SIG-M5 (cell line): ENCODE measurements around the gene KRTAP5-2.

Experiments
- DNase-seq: peaks from one replicate; lab custom pipeline; 2025; lab: John Stamatoyannopoulos, UW

KRTAP5-2 gene

GRCh38 chr11:1567052-1567720 lies 30.9 kb downstream of the KRTAP5-2 start:
- no peak for DNase-seq

DNA sequence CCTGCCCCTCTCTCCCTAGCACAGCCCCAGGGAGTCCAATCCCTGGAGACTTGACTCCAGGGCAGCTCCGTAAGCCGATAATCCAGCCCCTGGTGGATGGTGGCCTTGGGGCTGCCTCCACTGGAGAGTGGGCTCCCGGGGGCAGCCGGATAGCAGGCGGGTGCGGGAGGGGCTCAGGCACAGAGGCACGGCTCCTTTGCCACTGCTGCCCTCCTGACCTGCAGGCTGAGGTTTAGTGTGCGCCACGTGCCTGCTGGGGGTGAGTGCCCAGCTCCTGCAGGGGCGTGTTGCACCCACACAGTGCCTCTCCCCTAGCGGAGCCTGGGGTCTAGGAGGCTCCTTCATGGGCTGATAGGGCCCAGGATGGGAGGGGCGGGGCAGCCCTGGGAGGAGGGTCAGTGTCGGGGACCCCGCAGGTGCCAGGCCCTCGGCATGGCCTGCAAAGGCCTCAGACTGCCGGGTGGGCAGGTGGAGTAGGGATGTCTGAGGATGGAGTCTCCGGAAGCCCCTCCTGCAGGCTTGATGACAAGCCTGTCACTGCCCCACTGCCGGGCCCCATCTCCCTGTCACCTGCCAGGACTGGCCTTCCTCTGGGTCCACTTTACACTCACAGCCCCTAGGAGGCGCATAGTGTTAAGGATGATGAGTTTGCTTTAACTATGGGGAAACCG lies 31.6 kb downstream of the KRTAP5-2 start:
- DNase-seq = no peak

GRCh38 chr11:1565904-1566247 lies 32.2 kb downstream of the KRTAP5-2 start:
- no peak for DNase-seq

DNA sequence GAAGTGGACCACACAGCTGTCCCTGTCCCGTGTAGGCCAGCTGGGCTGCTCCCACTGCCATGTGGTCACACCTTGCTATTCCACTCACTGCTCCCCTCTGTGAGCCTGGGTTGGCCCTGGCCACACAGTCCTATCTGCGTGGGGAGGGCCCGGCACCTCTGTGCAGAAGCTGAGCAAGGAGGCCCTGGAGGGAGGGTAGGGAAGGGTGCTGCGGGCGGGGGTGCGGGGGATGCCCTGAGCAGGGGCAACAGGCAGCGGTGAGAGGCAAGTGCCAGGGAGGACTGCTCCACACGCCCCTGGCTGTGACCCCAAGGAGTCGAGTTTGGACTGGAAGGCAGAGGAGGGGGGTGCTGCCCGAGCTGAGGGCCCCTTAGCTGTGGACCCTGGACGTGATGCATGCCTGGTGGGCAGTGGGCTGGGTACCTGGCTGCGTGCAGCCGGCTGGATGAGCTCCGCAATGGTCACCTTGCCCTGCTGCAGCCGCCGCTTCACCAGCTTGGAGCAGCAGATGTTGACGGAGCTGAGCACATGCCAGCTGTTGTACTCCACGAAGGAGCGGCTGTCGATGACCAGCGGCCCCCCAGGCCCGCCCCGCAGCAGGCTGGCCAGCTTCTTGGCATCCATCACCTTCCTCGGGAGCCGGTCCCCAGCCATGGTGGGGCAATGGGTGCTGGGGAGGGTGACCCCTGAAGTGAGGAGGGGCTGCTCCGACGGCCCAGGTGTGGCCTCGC lies 32.8 kb downstream of the KRTAP5-2 start:
- no peak for DNase-seq

GRCh38 chr11:1564535-1565172 lies 33.4 kb downstream of the KRTAP5-2 start:
- DNase-seq = no peak

DNA sequence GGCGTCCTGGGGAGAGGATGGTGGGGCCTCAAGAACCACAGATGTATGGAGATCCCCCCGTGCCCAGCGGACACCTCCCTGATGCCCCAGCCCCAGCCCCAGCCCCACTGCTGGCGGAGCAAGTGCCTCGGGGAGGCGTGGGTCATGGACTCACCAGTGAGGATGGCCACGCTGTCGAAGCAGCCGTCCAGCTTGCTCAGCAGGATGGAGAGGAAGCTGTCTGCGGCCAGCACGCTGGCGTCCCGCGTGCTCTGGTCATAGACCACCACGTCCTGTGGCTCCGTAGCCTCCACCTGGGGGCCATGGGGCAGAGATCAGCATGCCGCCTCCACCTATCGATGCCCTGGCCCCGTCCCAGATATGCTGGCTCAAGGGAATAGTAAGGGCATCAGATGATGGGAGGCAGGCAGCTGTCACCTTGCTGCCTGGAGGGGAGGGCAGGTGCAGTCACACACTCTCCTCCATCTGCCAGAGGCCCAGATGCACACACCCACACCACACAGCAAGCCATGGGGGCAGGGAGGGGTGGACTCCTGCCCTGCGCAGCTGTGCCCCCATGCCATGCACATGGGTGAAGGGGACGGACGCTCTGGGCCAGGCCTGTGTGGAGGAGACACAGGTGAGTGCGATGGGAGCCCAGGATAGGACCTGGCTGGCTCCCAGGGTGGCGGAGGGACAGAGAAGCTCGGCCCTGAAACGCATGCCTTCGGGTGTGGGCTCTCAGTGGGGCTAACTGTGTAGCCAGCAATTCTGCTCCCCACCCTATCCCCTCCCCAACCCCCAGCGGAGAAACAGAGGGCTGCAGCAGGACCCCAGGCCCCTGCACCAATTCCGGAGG lies 34.2 kb downstream of the KRTAP5-2 start:
- DNase-seq = no peak

DNA sequence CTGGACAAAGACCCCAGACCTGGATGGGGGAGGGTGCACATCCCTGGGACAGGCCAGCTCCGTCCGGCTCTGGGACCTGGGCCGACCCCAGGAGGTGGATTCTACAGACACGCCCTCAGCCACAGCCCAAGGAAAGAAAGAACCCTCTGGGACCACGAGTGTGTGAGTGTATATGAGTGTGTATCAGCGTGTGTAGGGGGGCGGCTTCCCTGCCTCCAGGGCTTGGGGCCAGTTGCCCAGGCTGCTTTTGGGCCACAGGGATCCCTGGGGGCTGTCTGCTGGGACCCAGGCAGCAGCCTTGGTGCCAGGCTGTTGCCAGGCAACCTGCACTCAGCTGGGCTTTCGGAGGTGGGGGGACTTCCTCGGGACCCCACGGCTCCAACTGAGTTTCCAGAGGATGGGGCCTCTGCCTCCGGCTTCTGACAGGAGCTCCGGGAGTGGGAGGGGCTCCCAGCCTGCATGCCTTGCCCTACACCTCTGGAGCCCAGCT lies 34.9 kb downstream of the KRTAP5-2 start:
- no peak for DNase-seq

DNA sequence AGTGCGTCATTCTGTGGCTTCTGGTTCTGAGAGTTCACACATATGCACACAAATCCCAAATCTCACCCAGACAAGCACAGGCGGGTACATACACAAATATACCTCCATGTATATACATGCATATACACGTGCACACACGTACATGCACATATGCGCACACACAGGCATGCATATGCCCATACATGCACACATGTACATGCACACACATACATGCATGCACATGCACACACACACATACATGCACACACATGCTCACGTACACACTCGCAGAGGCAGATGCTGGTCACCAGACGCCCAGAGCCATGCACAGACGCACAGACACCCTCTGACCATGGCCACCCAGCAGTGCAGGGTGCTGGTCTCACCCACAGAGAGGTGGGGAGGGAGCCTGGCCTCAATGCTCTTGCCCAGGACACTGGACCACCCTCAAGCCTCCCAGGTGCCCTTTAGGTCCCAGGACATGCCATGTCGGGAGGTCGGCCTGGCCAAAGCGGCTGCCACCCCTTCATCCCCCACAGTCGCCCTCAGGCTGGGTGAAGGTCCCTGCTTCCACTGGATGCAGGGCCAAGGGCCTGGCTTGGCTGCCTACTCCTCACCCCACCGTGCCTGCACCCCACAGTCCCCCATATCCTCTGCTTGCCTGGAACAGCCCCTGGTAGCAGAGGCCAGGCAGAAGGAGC lies 35.5 kb downstream of the KRTAP5-2 start:
- no peak for DNase-seq

DNA sequence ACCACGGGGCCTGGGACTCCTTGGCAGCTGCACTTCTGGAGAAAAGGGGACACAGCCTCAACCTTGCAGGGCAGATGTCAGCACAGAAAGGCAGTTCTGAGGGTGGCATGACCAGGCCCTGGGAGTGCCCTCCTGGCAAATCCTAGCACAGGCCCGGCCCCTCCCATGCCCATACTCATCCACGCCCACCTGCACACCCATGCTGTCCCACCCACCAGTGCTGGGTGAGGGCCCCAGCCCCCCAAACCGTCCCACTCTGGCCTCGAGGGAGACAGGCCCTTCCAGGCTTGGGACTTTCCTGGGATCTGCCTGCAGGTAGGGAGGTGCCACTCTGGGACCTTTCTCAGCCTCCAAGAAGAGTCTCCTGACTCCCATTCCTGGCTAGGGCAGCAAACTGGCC lies 36.1 kb downstream of the KRTAP5-2 start:
- DNase-seq = no peak

DNA sequence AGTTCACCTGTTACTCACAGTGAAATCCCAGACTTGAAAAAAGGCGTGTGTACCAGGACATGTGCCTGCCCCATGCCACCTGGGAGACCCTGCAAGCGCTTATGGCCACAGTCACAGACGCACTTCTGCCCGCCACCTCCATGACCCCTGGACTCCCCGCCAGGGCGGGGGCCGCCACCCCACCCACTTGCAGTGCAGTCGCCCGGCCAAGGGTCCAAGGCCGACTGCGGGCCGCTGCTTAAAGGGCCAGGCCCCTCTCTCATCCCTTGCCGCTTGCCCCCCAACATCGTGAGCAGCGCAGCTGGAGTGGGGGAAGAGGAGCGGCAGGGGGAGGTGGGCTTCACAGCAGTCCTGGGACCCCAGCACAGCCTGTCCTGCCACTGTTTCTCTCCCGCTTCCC lies 36.8 kb downstream of the KRTAP5-2 start:
- no peak for DNase-seq

GRCh38 chr11:1560649-1561251 lies 37.3 kb downstream of the KRTAP5-2 start:
- no peak for DNase-seq

DNA sequence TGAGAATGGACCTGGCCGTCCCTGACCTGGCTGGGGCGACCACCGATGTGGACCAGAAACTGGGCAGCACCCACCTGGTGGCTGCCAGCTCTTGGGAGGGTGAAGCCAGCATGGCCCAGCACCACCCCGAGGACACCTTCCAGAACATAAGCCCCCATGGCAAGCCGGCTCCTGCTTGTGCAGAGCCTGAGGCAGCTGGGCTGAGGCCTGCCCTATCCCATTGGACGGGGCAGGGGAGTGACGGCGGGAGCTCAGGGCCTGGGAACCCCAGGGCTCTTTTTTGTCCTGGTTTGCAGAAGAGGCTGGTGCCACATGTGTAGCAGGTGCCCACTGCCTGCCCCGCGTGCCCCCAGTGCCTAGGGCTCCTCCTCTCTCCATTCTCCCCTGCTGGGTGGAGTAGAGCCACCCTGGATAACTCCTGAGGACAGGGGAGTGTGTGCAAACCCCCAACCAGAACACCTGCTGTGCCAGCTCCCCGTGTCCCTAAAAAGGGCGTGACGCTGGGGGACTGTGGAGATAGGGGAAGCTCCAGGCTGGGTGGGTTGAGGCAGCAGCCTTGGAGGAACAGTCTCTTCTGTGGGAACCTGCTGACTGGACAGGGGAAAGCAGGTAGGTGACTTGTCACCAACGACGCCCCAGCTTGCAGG lies 38.0 kb downstream of the KRTAP5-2 start:
- no peak for DNase-seq

DNA sequence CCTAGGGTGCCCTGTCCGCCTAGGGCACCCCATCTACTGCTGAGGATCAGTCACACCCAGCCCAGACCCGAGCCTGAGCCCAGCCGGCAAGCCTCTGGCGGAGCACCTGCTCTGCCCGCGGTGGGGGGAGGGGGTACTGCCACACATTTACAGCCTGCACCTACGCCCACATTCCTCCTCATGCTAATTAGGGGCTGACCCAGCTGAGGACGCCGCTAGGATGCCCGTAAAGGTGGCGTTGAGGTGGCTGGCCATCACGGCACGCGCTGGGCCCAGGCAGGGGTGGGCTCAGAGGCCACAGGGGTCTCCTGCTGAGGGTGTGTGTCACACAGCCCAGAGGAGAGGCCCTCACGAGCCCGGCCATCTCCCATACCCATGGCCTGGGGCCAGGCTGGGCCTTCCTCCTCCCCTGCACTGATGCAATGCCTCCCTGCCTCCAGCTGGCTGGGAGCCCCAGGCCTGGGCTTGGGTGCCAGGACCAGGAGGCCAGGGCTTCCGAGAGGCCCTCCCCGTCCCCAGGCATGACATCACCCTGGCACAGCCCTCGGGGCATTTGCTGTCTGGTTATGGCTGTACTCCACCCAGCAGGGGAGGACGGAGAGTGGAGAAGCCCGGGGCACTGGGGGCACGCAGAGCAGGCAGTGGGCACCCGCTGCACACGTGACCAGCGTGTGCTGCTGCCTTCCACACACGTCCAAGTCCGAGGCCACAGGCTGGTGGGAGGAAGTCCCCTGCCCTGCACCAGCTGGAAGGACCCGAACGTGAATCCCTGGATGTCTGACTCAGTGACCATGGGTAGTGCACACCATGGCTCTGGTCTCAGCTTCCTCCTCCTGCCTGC lies 38.8 kb downstream of the KRTAP5-2 start:
- no peak for DNase-seq

GRCh38 chr11:1558775-1559110 lies 39.4 kb downstream of the KRTAP5-2 start:
- no peak for DNase-seq

DNA sequence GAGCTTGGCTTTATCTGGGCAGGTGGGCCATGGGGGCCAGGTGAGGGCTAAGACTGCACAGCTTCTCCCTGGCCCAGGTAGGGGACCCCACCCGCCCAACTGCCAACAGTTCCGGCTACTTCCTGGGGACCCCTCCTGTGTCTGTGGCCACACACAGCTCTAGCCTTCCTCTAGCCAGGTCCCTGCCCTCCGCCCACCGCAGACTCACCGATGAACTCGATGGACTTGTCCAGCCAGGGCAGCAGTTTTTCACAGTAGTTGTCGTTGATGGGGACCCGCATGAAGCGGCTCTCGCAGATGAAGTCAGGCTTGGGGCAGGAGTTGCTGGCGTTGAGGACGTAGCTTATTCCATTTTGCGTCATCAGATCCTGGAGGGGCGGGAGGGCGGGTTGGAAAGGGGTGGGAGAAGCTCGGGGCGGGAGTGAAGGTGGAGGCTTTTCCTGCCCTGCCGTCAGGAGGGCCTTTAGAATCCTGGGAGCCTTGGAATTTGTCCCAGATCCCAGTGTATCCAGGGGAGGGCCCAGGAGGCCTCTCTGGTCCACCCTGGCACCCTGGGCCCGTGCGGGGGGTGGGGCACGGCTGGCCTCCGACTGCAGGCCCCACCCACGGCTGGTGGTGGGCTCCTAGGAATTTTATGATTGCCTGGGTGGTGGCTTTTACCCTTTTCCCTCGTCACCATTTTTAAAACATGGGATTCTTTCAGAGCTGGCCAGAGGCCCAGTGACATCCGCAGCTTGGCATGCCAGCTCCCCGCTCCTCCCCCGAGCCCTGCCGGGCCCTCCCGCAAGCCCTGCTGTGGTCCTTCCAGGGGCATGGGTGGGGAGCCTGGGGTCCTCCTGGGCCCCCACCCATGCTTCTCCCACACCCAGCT lies 40.0 kb downstream of the KRTAP5-2 start:
- DNase-seq = no peak

DNA sequence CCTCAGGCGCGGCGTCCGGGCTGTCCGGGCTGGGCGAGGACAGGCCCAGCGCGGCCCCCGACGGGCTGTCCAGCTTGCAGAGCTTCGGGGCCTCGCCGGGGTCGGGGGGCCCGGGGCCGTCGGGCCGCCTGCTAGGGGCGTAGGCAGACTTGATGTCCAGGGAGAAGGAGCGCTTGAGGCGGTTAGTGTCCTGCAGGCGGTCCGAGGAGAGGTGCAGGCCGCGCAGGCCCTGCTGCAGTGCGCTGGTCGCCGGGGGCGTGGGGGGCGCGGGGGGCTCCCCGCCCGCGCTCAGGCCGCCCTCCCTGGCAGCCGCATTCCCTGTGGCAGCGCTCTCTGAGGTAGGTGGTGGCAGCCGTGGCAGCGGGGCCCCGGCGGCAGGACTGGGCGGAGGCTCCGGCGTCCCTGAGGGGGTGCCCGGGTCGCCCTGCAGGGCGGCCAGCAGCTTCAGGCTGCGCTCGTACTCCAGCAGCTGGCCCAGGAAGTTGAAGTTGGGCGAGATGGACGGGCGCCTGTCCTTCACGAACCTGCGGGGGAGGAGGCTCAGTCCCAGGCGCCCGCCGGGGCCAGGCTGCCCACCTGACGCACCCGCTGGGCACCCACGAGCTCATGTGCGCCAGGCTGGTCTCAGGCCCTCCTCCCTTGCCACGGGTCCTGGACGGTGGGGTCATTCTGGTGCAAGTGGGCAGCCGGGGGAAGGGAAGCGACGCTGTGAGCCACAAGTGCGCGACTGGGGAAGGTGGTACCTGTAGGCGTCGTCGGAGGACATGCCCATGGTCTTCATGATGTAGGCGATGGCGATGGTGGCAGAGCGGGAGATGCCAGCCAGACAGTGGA lies 40.8 kb downstream of the KRTAP5-2 start:
- no peak for DNase-seq

DNA sequence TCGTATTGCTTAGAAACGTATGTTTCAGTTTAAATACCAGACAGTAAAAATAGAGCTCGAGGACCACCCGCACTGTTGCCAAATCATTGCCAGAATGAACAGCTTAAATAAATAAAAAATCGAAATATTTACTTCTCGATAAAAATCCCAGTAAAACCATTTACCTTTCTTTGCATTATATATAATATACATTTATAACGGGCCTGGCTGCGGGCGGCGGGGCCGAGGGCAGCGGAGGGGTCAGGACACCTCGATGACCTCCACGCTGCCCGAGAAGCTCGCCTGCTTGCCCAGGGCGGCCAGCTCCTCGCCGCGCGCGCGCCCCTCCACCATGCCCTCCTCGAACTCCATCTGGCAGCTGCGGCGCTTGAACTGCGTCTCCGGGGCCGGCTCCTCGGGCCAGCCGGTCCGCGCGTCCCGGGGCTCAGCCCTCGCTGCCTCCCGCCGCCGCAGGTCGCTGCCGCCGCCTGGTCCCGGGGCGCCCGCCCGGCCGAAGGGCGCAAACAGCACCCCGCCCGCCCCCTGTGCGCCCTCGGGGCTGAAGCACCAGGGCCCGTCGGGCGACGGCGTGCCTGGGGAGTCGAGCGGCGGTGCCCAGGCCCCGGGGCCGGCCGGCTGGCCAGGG lies 41.7 kb downstream of the KRTAP5-2 start:
- no peak for DNase-seq
